ENCODE measurements around the gene NCBP3.

GRCh38 chr17:3763777-3764170, 82.3 kb downstream of the NCBP3 start:
- TF ChIP-seq EZH2 (IDR thresholded peaks at IDR 0.05; ENCODE audit: borderline replicate concordance, low read depth, low read length, severe bottlenecking) (no peak), CTCF (IDR thresholded peaks at IDR 0.05; ENCODE audit: extremely low read depth in 1 of 2, insufficient read depth in 1 of 2, low read depth in 1 of 2, low read length in 2 of 2) (no peak), POLR2AphosphoS5 (IDR thresholded peaks at IDR 0.05; ENCODE audit: insufficient read depth, low read depth, low read length) (no peak)

Measured in endothelial cell of umbilical vein (primary cell).